Heart right ventricle (tissue), 16 donors: ENCODE measurements around the gene LRP1. TPM values are rescaled to one million over a fixed set of nuclear protein-coding genes. Genes with fewer than 3 reads are reported as not detected.

Experiments
- ATAC-seq, 8 donors: fragments of 200-7000 bp; cut with Tn5 transposase; one replicate each; pipeline ENCODE4 v1.9.1; 2020; ENCODE audit warnings: mild to moderate bottlenecking in 8 of 8, moderate library complexity in 8 of 8, moderate number of reproducible peaks in 1 of 8
- DNase-seq, 2 donors: peaks; one replicate each; pipeline ENCODE4 v3.0.0-alpha.2; 2020
- H3K27ac ChIP-seq, 10 donors: fragments of 200-600 bp; sonication (generic) in 2 of 10; one replicate each; pipeline versions ENCODE4 v1.5.0 to v1.8.0; 2020 to 2022; ENCODE audit warnings: mild to moderate bottlenecking in 3 of 10
- H3K27me3 ChIP-seq, 7 donors: fragments of 200-600 bp; one replicate each; pipeline ENCODE4 v1.8.0; 2021 to 2022; ENCODE audit warnings: mild to moderate bottlenecking in 2 of 7
- H3K36me3 ChIP-seq, 9 donors: fragments of 200-600 bp; sonication (generic) in 1 of 9; one replicate each; pipeline versions ENCODE4 v1.5.0 to v1.8.0; 2020 to 2022; ENCODE audit warnings: mild to moderate bottlenecking in 2 of 9
- H3K4me1 ChIP-seq, 9 donors: fragments of 200-600 bp; sonication (generic) in 1 of 9; one replicate each; pipeline versions ENCODE4 v1.5.0 to v1.8.0; 2020 to 2022; ENCODE audit warnings: mild to moderate bottlenecking in 4 of 9
- H3K4me3 ChIP-seq, 10 donors: fragments of 200-600 bp; sonication (generic) in 2 of 10; one replicate each; pipeline versions ENCODE4 v1.5.0 to v1.8.0; 2020 to 2022; ENCODE audit warnings: mild to moderate bottlenecking in 7 of 10, moderate library complexity in 2 of 10
- H3K9me3 ChIP-seq, 11 donors: fragments of 200-600 bp in 10 of 11; sonication (generic) in 2 of 11; one replicate each; pipeline versions ENCODE4 v1.5.0 to v1.8.0; 2013 to 2022; ENCODE audit warnings: mild to moderate bottlenecking in 2 of 11, control low read depth in 1 of 11, moderate library complexity in 1 of 11
- CTCF ChIP-seq, 9 donors: fragments of 200-600 bp; sonication (generic) in 2 of 9; IDR thresholded peaks; one replicate each; pipeline versions ENCODE4 v1.5.0 to v1.8.0; 2021 to 2022; ENCODE audit warnings: antibody characterized with exemption in 9 of 9, mild to moderate bottlenecking in 5 of 9, moderate library complexity in 1 of 9
- WGBS, 2 donors: extraction: QIAGEN DNeasy Blood & Tissue Kit; methylation state at CpG; one replicate each; pipeline ENCODE4 v1.1.7; 2013; ENCODE audit warnings: inconsistent platforms in 1 of 2; 5-methylcytosine and 5-hydroxymethylcytosine counted together
- intact Hi-C, 10 donors: fragments of 100-400 bp; cut with DNase I; formaldehyde crosslinking; loops; one replicate each; pipeline versions ENCODE4 v1.11.1 to v1.14.2; 2022
- polyA plus RNA-seq, 2 donors: library from polyadenylated mRNA; stranded (reverse); fragments of 200-250 nt; gene quantifications; one replicate each; pipeline ENCODE4 v1.2.3, GENCODE V29; 2013
- total RNA-seq, 10 donors: library from RNA; stranded (reverse); fragmentation: NEBNext Ultra II Directional in 3 of 10; extraction: Animal tissue kit (Norgen Biotek cat#: 25700) in 3 of 10; gene quantifications; one replicate each; pipeline versions ENCODE4 v1.2.1 to v1.2.4, GENCODE V29; 2021 to 2023
- donor health status: Arrhythmogenic right ventricular cardiomyopathy.
- donor health status: ischemic (EF 13 %, LVEDD 7.1; RV severe dilation, severe dysfunction).
- donor health status: healthy with polysubstance abuse.
- donor health status: DM: no; HTN: yes; CAD: no.
- donor health status: DM: no; HTN: no; CAD: no.
- donor health status: ischemic (EF 25% LVEDD 6.9; RV normal size, moderate dysfunction).
- donor health status: ischemic (EF 25% LVEDD 5.7; RV mildly dilated, moderate dysfunction).
- donor health status: healthy.
- donor health status: DM: yes; HTN: yes; CAD: no.
- donor health status: Ischemic cardiomyopathy.
- donor health status: ischemic (EF 35%, LVEDD 5.7; RV mildly dilated, moderate dysfunction).
- donor health status: nonischemic (EF 11% LVEDD 7.7; RV severe dilation, severe dysfunction).
- donor health status: DM: yes; HTN: yes; CAD: no.
- donor health status: PGD.
- donor health status: ischemic (EF 29% LVEDD 5.4; RV normal size, mild dysfunction).
- donor health status: nonischemic (EF 23%, LVEDD 6.1; RV moderate dilation, normal function).

The LRP1 gene
- total and polyA plus RNA-seq, 12 donors = 46.3 to 259 (median 69.3) TPM

- H3K4me3 ChIP-seq = peak overlapping the region in 8 of 10 donors; percentile 34 to 51 (median 42)
- WGBS, 2 donors = 3 to 5% methylated on average over 18 of the region's 18 CpGs
- DNase-seq (peak; percentile 47 to 62), ATAC-seq (peak in 3 of 8 donors; percentile 2 to 27 (median 13))
- peaks cover 5 to 72% (median 49%) of the 10 kb centered on the region in 7 donors for H3K27me3 ChIP-seq
- intact Hi-C loops = loop anchor here in 2 of 10 donors (5.0 kb wide), 2 partner anchors 35 to 115 kb away; partner anchors contain the start of gene LRP1 (in 1 of the 2)
- no peak for TF ChIP-seq CTCF (IDR thresholded peaks at IDR 0.05)
- no peaks in the 10 kb centered on the region for H3K9me3 ChIP-seq
- H3K27ac ChIP-seq = no peak overlapping the region
- peaks cover 35 to 68% (median 62%) of the 10 kb centered on the region in 9 donors for H3K4me1 ChIP-seq
- peaks cover 0 to 4% (median 0%) of the 10 kb centered on the region in 9 donors for H3K36me3 ChIP-seq
These were observed 114.0 kb downstream of the LRP1 start for GRCh38 chr12:57242329-57242690.

- intact Hi-C loops = loop anchor here in 2 of 10 donors (5.0 kb wide), 2 partner anchors 36 to 116 kb away; partner anchors contain the start of gene LRP1 (in 1 of the 2)
- peak; percentile 31 to 72 (median 61) for TF ChIP-seq CTCF (IDR thresholded peaks at IDR 0.05)
- peak in 4 of 8 donors; percentile 2 to 13 (median 10) for ATAC-seq
- 2 to 4% methylated on average over 45 of the region's 45 CpGs for WGBS, 2 donors
- DNase-seq = peak; percentile 46 to 66
- H3K36me3 ChIP-seq = peaks cover 0 to 4% (median 0%) of the 10 kb centered on the region in 9 donors
- H3K4me3 ChIP-seq = peak overlapping the region in 9 of 10 donors; percentile 34 to 51 (median 43)
- H3K27ac ChIP-seq = no peak overlapping the region
- peaks cover 5 to 66% (median 43%) of the 10 kb centered on the region in 7 donors for H3K27me3 ChIP-seq
- no peaks in the 10 kb centered on the region for H3K9me3 ChIP-seq
- H3K4me1 ChIP-seq = peaks cover 35 to 62% (median 58%) of the 10 kb centered on the region in 9 donors
These were observed 114.6 kb downstream of the LRP1 start for GRCh38 chr12:57242691-57243454.

GRCh38 chr12:57243521-57244311 is 115.4 kb downstream of the LRP1 start:
- intact Hi-C loops = loop anchor here in 2 of 10 donors (5.0 kb wide), 2 partner anchors 36 to 116 kb away; partner anchors contain the start of gene LRP1 (in 1 of the 2)
- Histone ChIP-seq H3K27me3 (peaks cover 5 to 57% (median 36%) of the 10 kb centered on the region in 7 donors), H3K9me3 (no peaks in the 10 kb centered on the region), H3K36me3 (peaks cover 0 to 4% (median 0%) of the 10 kb centered on the region in 9 donors), H3K4me1 (peaks cover 30 to 58% (median 50%) of the 10 kb centered on the region in 9 donors), H3K4me3 (peak overlapping the region in 9 of 10 donors; percentile 34 to 51 (median 43)), H3K27ac (no peak overlapping the region)
- DNase-seq (peak; percentile 78 to 82), ATAC-seq (peak in 7 of 8 donors; percentile 3 to 50 (median 29))
- 13 to 14% methylated on average over 41 of the region's 41 CpGs for WGBS, 2 donors
- peak; percentile 70 to 88 (median 76) for TF ChIP-seq CTCF (IDR thresholded peaks at IDR 0.05)

DNA sequence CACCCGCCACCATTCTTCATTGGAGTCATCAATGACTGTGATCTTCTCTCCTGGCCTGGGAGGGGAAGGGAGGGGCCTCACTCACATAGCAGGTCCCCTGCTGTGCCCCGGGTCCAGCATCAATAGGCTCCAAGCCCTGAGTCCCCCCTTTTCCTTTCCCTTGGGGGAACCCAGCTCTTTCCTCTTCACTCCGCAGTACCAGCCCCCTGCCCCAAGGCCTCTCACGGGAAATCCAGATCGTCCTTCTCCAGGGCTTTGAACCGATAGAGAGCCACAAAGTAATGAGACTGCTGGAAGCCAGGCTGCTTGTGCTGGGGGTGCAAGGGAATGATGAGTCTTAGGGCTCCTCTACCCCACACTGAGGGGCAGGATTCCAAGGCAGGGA is 116.0 kb downstream of the LRP1 start:
- H3K9me3 ChIP-seq = no peaks in the 10 kb centered on the region
- WGBS, 2 donors = 70 to 72% methylated on average over 6 of the region's 6 CpGs
- no peak for DNase-seq
- H3K4me3 ChIP-seq = no peak overlapping the region
- TF ChIP-seq CTCF (IDR thresholded peaks at IDR 0.05) = no peak
- no peak for ATAC-seq
- intact Hi-C loops = loop anchor here in 2 of 10 donors (5.0 kb wide), 2 partner anchors 37 to 117 kb away; partner anchors contain the start of gene LRP1 (in 1 of the 2)
- peaks cover 27 to 55% (median 46%) of the 10 kb centered on the region in 9 donors for H3K4me1 ChIP-seq
- H3K27me3 ChIP-seq = peaks cover 5 to 53% (median 36%) of the 10 kb centered on the region in 7 donors
- H3K36me3 ChIP-seq = peaks cover 0 to 4% (median 0%) of the 10 kb centered on the region in 9 donors
- no peak overlapping the region for H3K27ac ChIP-seq
